ENCODE results near the gene CLSTN2. TPM values are rescaled to one million over a fixed set of nuclear protein-coding genes. Genes with fewer than 3 reads are reported as not detected.

CLSTN2 gene
- total and polyA plus RNA-seq, 9 donors, result 28.9 to 263 (median 134) TPM

GRCh38 chr3:140203510-140203909 lies 268.5 kb downstream of the CLSTN2 start:
- peaks cover 3% of the 10 kb centered on the region for H3K4me1 ChIP-seq (ENCODE audit: insufficient read depth)
- WGBS, 3 donors, result 66 to 84% (median 81%) methylated on average over 4 of the region's 4 CpGs
- H3K36me3 ChIP-seq, result no peaks in the 10 kb centered on the region
- H3K27ac ChIP-seq, result no peak overlapping the region
- H3K27me3 ChIP-seq, result no peaks in the 10 kb centered on the region
- no peaks in the 10 kb centered on the region for H3K9me3 ChIP-seq
- intact Hi-C loops (cut with DNase I), result no loop called here
- H3K4me3 ChIP-seq, result no peak overlapping the region
- TF ChIP-seq EP300 (IDR thresholded peaks at IDR 0.05) (no peak), POLR2A (IDR thresholded peaks at IDR 0.05) (no peak), CTCF (IDR thresholded peaks at IDR 0.05) (no peak)
- no peak for DNase-seq

DNA sequence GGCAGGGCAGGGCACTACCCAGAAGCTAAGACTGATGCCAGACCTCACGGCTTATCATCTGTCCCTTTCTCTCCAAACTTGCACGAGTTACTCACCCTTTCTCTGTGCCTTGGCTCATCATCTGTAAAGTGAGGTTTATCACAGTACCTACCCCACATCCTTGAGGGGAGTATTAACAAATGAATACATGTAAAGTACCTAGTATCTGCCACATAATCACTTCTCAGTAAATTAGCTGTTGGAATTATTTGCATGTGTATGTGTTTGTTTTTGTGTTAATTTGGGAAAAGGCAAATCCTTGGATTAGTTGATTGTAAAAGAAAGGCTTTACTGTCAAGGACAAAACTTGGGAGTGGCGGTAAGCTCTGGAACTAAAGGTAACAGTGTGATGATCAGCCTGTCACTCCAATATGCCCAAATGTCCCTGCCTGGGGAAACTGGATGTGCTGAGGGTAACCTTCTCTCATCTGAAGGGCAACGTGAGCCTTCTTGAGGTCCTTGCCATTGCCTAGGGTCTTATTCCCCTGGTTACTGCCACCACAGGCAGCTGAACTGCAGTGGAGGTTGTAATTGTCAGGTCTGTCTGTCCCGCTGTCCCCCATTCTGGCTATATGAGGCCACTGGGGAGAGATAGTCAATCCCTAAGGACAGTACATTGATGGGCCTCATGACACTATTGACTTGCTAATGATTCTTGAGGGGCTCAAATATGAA lies 269.4 kb downstream of the CLSTN2 start:
- no peak for DNase-seq
- WGBS, 3 donors, result 49 to 78% (median 69%) methylated on average over 5 of the region's 5 CpGs

DNA sequence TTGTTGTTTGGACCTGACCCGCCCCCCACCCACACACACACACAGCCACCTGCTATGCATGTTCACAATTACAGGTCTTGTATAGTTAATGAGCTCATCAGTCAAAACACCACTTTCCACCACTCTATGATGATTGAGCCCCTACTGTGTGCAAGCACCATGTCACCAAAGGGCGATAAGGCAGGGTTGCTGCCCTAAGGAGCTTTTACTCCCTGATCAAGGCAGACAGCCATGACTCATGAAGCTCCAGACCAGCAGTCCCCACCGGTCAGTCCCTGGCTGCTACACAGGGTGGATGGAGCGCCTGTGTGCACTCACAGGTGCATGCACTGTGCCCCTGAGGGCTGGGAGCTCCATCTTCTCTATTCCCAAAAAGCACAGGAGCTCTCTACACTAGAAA lies 270.6 kb downstream of the CLSTN2 start:
- Histone ChIP-seq H3K36me3 (no peaks in the 10 kb centered on the region), H3K27ac (no peak overlapping the region), H3K4me1 (ENCODE audit: insufficient read depth) (peaks cover 3% of the 10 kb centered on the region), H3K9me3 (no peaks in the 10 kb centered on the region), H3K4me3 (no peak overlapping the region), H3K27me3 (no peaks in the 10 kb centered on the region)
- 80 to 82% (median 82%) methylated on average over 4 of the region's 4 CpGs for WGBS, 3 donors
- no peak for DNase-seq
- intact Hi-C loops (cut with DNase I), result no loop called here
- TF ChIP-seq CTCF (IDR thresholded peaks at IDR 0.05) (no peak), POLR2A (IDR thresholded peaks at IDR 0.05) (no peak), EP300 (IDR thresholded peaks at IDR 0.05) (no peak)

More for the DNA sequence above, 269.4 kb downstream of the CLSTN2 start:
- no peaks in the 10 kb centered on the region for H3K9me3 ChIP-seq
- H3K36me3 ChIP-seq, result no peaks in the 10 kb centered on the region
- intact Hi-C loops (cut with DNase I), result no loop called here
- TF ChIP-seq POLR2A (IDR thresholded peaks at IDR 0.05) (no peak), CTCF (IDR thresholded peaks at IDR 0.05) (no peak), EP300 (IDR thresholded peaks at IDR 0.05) (no peak)
- peaks cover 3% of the 10 kb centered on the region for H3K4me1 ChIP-seq (ENCODE audit: insufficient read depth)
- no peaks in the 10 kb centered on the region for H3K27me3 ChIP-seq
- no peak overlapping the region for H3K4me3 ChIP-seq
- H3K27ac ChIP-seq, result no peak overlapping the region

GRCh38 chr3:140206196-140207040 lies 271.4 kb downstream of the CLSTN2 start:
- TF ChIP-seq CTCF (IDR thresholded peaks at IDR 0.05), result no peak
- TF ChIP-seq POLR2A (IDR thresholded peaks at IDR 0.05), result no peak
- TF ChIP-seq EP300 (IDR thresholded peaks at IDR 0.05), result no peak
- H3K27ac ChIP-seq, result no peak overlapping the region
- H3K4me3 ChIP-seq, result no peak overlapping the region
- no peaks in the 10 kb centered on the region for H3K36me3 ChIP-seq
- 11 to 24% (median 18%) methylated on average over 4 of the region's 4 CpGs for WGBS, 3 donors
- H3K9me3 ChIP-seq, result no peaks in the 10 kb centered on the region
- intact Hi-C loops (cut with DNase I), result no loop called here
- no peaks in the 10 kb centered on the region for H3K27me3 ChIP-seq
- peak in 1 of 5 donors; percentile 27 for DNase-seq
- H3K4me1 ChIP-seq (ENCODE audit: insufficient read depth), result peaks cover 3% of the 10 kb centered on the region
